ENCODE data around the gene DACH1. TPM values are rescaled to one million over a fixed set of nuclear protein-coding genes. Genes with fewer than 3 reads are reported as not detected.

DACH1 gene
- polyA plus RNA-seq, 3 donors: 98.9 to 105 (median 99.0) TPM

GRCh38 chr13:71632206-71632605 is 234.8 kb downstream of the DACH1 start:
- DNase-seq: no peak

DNA sequence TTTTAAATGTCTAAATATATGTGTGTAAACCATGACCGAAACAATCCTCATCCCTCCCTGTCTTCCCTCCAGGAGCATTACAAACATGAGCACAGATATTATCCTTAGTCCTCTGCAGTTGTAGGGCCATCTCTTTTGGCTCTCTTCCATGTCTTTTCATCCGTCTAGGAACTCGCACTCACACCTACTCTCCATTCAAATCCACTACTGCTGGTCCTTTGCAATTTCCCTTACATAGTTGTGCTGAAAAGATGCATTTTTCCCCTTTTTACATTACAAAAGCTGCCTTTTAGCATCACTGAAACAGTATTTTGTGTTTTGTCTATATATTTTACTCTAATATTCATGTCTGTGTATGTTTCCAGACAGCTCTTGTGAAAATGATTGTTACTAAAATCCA is 237.8 kb downstream of the DACH1 start:
- DNase-seq: no peak

DNA sequence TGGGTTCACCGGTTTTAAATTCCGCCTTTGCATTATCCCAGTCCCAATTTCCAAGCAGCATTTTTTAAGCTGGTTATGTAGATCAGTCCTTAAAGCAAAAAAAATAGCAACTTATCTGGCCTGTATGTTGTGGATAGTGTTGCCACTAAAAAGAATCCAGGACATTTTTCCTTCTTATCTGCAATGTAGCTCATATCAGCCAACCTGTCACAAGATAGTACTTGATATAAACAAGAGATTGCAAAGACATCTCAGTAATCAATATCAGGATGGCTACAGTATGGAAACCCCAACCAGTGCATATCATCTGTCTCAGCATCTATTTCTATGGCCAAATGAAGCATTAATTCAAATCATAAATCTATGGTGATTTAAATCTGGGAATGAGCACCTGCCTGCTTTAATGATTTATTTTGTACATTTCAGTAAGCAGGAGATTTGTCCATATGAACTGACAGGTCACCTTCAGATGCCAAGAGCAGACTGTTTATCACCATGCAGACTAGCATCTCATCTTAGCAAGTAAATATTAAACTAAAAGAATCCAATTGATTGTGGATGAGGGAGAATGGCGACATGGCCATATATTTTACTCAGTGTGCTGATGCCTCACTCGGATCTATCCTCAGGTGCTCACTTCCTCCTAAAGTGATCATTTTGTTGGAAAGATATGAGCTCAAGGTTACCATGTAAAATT is 240.4 kb downstream of the DACH1 start:
- no peak for DNase-seq

GRCh38 chr13:71625694-71626093 is 241.3 kb downstream of the DACH1 start:
- no peak for DNase-seq

DNA sequence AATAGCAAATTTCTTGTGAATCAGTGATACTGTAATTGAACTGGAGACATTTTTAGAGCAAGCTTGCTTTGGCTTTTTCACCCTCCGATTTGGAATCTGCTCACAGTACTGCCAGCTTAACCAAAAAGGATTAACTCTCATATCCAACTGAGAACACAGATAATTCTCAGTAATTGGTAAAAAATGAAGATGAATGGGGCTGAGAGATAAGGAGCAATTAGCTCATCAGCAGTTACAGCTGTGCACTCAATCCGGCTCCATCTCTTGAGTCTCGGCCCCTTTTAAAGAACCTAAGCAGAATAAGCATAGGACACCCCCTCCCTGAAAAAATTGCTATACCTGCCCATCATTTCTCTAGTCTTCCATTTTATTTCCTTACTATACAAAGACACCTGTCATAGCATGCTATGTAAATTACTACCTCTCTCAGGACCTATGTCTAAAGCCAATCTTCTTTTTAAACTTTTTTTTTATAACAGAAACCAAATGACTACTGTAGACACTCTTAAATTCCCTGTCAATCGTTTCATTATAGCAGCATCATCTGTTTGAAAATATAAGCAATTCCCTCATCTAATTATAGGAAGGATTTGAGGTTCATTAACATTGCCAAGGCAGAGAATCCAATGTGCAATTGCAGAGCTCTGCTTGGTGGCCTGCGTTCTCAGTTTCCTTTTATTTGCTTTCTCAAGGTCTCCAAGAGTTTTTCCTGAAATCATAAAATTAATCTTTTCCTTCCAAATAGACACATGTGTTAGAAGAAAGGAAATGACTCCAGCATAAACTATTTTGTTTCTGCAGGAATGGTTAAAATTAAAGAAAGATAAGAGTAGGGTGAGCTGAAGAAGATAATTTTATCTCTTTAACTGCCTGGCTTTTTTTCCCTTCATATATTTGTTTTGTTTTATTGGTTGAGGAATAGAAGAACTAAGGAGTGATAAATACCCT is 242.1 kb downstream of the DACH1 start:
- DNase-seq: no peak

DNA sequence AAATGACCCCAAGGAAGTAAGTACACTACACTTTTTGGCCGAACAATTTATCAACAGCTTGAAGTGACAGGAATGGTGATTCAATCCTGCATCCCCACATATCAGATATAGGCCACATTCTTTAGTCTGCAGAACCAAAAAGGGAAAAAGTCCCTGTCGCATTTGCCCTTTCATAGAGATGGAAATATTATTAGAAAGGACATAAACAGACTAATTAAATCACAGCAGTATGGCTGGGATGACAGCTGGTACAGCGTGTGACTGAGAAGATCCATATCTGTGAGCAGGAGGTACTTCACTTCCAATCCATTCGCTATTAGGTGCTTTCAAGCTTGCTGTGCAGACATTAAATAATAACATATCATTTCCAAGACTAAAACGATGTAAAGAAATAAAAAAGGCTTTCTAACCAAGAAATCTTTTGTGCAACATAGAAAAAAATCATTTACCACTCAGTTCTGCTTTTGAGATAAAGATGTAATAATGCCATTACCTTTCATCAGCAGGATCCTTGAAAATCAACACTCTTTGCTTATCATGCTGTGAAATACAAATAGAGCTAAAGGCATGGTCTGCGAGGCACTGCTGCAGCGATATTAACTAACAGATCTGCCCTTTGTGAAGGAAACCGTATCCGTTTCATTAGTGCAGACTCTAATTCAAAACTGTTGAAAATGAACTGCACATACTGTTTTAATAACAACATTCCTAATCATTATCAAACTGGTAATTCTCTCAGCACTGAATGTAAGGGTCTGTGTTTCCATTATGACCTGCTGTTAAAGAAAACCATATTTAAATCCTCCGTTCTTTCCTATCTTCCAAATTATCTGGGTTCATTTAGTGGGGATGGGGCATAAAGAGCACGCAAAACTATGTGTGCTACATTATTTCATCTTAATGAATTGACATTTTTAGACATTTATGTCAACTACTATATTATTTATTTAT is 245.6 kb downstream of the DACH1 start:
- DNase-seq: no peak

- DNase-seq: no peak
Measured at GRCh38 chr13:71619096-71619495, 247.9 kb downstream of the DACH1 start.

DNA sequence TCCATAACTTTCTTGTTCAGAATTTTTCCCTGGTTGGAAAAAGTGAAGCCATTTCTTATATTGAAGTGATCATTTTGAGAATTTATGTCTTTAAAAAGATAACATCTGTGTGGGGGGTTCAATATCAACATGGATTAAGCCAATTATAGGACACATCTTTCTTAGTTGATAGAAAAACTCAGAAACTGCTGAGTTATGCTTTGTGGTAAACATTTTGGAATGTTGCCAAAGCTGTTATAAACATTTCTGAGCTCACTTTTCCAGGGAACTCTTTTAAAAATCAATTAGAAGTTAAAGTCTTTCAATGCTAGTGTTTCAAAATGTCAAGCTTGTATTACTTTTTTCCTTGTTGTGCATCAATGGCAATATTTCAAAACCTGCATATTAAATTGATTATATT is 248.8 kb downstream of the DACH1 start:
- no peak for DNase-seq

- DNase-seq: no peak
Measured at GRCh38 chr13:71617265-71617664, 249.7 kb downstream of the DACH1 start.

DNA sequence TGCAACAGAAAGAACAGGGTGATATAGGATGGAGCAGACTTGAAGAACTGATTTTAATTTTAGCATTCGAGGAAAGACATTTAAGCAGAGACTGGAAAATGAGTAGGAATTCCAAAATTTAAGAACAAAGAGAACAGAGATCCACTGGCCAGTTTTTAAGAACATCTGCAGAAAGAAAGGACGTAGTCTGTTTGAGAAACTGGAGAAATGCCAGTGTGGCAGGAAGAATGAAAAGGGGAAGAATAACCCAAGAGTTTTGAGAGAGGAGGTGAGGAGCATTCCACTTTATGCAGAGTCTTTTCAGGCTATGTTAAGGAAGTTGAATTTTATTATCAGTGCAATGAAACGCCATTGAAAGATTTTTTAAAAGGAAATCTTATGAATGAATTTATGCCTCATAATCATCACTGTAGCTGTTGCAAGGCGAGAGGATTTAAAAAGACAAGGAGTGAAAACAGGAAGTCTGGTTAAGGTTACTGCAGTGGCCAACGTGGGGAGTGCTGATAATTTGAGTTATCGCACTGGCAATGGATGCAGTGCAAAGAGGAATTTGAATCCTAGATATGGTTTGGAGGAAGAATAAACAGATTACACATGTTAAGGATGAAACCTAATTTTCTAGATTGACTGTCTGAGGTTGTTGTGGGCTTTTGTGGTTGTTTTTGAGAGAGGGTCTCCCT is 253.8 kb downstream of the DACH1 start:
- no peak for DNase-seq

DNA sequence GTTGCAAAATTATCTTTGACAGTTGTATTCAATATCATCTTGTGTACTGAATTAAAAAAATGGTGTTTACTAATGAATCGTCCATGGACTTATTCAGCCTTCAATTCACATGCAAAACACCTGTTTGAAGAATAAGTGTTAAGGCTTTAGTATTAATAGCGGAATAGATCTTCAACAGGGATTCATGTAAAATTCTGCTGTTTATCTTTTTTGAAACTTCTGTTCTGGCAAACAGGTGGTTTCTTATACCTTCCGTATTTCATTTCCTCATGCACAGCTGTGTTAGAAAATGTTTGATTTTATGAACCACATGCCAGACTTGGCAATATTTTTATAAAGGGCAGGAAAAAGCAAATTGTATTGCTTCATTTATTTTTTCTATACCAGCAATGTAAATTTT is 255.7 kb downstream of the DACH1 start:
- no peak for DNase-seq

DNA sequence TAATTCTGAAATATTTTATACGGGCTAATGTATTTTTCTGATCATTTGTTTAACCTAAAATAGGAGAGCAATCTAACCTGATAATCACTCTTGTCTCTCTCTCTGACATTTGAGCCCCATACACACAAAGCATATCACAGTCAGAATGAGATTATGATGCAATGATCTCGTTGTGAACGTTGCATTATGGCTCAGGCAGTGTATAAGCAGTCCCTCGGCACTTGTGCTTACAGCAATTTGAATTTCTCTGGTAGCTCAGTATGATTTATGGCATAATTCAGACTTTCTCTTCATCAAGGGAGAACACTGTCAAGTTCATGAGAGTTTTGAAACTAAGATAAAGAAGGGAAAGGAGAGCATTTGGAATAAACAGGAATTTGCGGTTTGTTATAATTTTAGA is 256.1 kb downstream of the DACH1 start:
- no peak for DNase-seq

GRCh38 chr13:71609271-71609670 is 257.7 kb downstream of the DACH1 start:
- no peak for DNase-seq

GRCh38 chr13:71607575-71607974 is 259.4 kb downstream of the DACH1 start:
- no peak for DNase-seq

DNA sequence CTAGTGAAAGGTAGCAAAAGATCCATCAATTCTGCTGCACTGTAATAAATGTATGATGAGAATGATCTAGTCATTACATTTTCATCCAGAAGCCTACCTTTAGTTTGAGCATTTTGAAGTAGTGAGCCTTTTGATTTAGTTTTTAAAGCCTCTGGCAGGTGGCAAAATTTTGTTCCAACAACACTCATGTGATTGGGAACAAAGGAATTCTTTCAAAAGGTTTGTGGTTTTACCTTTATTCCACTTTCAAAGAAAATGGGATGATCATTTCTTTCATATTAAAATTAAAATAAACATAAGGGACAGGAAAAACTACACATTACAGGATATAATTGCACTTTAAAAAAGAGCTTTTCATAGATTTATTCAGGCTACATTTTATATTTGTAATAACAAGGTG is 260.2 kb downstream of the DACH1 start:
- DNase-seq: no peak

- no peak for DNase-seq
Measured at GRCh38 chr13:71605744-71606143, 261.3 kb downstream of the DACH1 start.

- no peak for DNase-seq
Measured at GRCh38 chr13:71603255-71603654, 263.7 kb downstream of the DACH1 start.

DNA sequence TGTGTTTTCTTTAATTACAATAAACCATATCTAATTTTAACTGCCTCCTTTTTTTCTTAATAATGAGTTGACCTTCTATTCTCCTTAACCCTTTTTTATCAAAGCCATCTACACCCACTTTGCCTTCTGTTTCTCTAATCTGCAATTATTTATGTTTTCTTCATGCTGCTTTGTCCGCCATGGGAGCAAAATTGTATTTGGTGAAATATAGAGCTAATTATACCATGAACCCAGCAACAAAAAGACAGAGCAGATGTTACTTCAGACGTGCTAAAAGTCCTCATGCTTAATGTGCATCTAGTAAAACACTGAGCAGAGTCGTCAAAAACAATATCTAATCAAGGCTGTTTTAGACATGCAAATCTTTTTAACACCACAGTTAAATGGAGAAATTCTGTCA is 264.7 kb downstream of the DACH1 start:
- DNase-seq: no peak

DNA sequence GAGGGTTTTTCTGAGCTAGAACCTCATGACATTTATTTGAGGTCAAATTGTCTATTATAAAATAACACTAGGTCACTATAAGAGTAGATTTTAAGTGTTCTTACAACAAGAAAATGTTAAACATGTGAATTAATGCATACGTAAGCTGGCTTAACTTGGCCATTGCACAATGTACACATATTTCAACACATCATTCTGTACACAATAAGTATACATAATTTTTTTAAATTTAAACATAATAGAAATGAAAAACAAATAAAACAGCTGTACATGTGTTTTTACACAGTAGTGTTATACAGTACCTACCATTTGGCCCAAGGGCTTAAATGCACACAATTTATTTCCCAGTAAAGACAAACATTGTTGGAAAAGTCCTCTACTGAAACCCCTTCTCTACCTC is 269.9 kb downstream of the DACH1 start:
- no peak for DNase-seq

GRCh38 chr13:71596116-71596515 is 270.9 kb downstream of the DACH1 start:
- no peak for DNase-seq

DNA sequence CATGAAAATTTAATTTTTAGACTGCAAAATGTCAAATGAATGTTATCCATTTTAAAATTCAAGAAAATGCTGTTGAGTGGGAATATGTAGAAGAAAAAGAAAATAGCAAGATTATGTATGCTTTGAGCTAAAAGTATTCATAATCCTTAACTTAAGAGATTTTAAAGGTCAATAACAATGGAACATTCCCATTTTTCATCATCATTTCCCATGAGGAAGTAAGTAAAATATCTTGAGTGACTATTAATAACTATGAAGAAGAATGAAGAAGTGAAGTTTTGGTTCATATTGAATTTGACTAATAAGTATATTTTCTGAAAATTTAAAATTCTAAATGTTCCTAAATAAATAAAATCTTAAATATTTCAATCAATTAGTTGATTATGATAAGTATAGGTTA is 273.4 kb downstream of the DACH1 start:
- DNase-seq: no peak

- DNase-seq: no peak
Measured at GRCh38 chr13:71591374-71591773, 275.6 kb downstream of the DACH1 start.
